HG03520 (cell line): ENCODE results near the gene IQGAP3.

ENCODE experiments used
- ATAC-seq: cut with Tn5 transposase; IDR thresholded peaks from one replicate; pipeline ENCODE4 v1.9.1; 2021; ENCODE audit warnings: mild to moderate bottlenecking, moderate library complexity; ENCODE audit not compliant: unreplicated experiment

Gene IQGAP3

DNA sequence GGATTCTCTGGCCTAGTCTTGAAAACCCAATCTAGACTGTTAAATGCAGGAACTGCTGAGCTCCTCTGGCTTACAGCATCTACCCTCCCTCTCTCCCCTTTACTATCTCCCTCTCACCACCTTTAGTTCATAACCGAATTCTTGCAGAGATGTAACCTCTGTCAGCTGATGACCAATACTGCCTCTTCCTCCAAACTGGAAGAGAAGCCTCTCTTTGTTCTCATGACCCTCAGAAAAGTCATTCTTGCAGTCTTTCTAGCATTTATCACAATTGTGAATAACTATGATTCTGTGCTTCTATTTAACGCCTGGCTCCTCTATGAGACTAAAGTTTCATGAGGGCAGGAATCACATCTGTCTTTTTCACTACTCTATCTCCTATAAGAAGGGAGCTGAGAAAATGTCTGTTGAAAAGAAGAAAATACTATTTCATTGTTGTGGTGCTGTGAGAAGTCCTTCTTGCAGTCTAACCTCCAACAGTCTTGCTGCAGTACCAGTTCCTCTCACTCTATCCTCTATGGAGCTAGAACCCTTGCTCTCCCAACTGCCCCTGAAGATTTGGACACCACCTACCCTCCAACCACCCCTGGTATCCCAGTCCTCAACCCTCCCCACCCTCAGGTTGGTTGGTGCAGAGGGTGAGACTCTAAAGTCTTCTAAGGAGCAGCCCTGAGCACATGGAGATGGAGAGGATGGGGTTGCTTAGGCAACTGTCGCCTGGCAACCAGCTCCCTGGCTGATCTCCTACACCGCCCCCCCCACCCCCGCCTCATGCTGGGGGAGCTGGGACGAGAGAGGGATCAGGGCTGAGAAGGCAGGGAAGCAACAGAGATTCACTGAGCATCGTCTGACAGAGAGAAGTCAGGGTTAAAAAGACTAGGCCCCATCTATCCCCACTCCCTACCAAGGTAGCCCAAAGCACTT lies 85.7 kb downstream of the IQGAP3 start:
- no peak for ATAC-seq

- ATAC-seq = no peak
These were observed 86.4 kb downstream of the IQGAP3 start for GRCh38 chr1:156485984-156486383.

- no peak for ATAC-seq
These were observed 87.8 kb downstream of the IQGAP3 start for GRCh38 chr1:156484480-156485058.

DNA sequence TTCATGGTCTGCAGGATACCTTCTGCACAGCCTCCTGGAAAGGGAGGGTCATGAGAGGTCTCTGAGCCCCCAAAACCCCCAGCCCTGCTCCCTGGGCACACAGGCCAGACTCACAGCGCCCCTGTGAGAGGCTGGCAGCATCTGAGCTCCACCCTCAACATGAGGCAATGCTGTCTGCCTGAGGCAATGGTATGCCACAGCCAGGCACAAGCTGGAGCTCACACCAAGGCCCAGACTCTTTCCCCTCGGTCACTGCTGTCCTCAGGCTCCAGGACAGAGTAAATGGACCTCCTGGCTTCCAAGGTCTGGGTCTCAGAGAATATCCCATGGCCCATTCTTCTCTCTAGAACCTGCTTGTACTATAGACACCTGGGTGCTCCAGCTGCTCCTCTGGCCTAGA lies 89.0 kb downstream of the IQGAP3 start:
- no peak for ATAC-seq

GRCh38 chr1:156482276-156482675 lies 90.1 kb downstream of the IQGAP3 start:
- no peak for ATAC-seq

- no peak for ATAC-seq
These were observed 90.8 kb downstream of the IQGAP3 start for GRCh38 chr1:156481527-156481926.

DNA sequence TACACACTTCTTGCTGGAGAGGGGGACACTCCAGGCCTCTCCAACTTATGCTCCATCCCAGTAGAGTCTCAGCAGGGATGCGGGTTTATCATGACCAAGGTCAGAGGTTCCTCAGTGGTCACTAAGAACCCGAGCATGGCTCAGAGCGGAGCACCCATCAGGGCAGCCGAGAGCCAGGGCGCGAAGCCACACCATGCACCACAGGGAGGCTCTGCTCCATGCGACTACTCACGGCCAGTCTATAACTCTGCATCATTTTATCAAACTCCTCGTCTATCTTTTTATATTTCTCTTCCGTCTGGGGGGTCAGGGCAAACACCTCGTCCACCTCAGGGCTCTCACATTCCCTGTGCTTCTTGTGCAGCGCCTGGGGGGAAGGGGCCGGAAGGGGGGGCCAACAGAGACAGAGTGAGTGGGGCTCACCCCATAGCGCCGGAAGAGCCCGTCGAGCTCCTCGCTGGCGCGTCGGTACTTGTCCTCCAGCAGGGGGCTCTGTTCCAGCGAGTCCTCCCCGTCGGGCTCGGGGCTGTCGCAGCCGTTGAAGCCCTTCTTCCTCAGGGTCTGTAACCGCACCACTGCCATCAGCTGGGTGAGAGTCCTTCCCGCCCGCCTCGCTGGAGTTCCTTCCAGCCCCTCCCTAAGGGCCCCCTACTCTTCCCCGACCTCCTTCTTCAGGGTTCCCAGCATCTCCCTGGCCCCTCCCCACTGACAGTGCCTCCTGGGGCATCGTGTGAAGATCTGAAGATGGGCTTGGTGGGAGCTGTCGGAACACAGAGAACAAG lies 91.8 kb downstream of the IQGAP3 start:
- ATAC-seq = no peak

- ATAC-seq = no peak
These were observed 92.4 kb downstream of the IQGAP3 start for GRCh38 chr1:156480016-156480370.

DNA sequence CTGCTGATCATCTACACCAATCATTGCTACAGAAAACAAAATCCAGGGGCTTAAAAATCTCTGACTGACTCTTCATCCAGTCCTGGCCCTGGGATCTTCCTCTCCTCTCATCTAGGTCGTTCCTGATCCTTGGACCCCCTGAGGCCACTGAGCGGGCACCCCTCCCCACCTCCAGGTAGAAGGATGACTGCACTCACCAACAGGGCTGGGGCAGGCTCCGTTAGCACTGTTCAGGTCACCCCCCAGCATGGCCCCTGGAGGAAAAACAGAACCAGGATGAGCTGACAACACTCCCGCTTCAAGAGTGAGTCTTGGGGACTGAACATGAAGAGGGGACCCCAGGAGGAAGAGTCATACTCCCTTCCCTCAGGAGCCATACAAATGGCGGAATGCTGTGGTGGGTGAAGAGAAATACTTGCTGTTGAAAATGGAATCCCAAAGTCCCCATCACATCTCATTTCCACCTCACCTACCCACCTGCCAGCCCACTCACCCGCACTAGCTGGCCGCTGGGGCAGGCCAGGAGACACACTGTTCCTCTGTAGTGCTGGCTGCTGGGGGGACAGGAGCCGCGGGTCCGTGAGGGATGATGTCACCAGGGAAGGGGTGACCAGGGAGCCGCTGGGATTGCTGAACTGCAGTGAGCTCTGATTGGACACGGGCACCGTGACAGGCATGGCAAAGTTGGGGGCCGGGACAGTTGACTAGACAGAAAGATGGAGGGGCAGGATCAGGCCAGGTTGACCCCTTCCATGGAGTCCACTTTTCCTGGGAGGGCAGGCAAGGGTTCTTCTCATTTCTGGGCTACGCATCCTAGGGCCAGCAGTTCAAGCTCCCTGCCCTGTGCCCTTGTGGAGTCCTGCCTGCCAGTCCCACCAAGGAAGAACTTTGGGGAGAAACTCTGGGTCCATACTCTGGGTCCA lies 93.0 kb downstream of the IQGAP3 start:
- ATAC-seq = no peak

DNA sequence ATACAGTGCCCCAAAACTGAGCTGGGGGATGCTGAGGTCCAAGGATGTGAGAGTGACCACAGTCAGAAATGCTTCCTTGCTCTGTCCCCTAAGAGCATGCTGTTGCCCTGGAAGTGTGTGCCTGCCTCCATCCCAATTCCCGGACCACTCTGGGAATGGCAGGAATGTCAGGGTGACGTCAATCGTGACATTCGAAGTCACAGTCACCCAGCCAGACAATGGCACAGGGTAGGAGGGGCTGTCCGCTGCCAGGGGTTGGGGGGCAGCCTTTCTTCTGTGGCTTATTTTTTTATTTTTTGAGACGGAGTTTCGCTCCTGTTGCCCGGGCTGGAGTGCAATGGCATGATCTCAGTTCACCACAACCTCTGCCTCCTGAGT lies 94.1 kb downstream of the IQGAP3 start:
- no peak for ATAC-seq

GRCh38 chr1:156477526-156478249 lies 94.7 kb downstream of the IQGAP3 start:
- ATAC-seq = no peak

DNA sequence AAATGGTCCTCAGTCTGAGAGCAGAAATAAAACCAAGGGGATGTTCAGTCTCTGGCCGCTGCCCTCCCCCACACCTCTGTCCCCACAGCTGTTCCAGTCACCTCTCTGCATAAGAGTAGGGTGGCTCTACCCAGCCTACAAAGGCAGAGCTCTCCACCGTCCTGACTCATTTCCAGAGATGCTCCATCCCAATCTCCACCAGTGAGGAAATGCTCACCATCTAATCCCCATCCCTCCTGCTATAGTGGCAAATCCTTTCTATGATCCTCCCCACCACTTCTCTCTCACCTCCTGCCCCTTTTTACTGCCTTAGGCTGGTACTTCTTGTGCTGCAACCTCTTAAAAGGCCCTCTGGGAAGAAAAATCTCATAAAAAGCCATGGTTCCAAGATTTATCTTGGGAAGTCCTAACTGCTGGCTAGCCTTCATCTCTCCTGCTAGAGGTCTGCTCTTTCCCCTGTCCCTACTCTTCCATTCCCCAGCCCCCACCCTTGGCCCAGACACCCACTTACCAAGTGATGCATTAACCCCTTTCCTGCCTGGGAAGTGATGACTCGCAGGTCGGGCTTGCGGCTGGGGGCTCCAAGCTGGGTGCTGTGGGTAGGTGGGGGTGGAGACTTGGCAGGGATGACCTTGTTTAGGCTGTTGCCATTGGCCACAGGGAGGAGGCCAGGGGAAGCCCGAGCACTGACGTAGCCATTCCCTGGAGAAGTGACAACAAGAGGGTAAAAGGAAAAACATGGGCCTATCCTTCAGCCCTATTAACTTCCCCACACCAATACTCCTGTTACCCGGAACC lies 95.7 kb downstream of the IQGAP3 start:
- no peak for ATAC-seq

DNA sequence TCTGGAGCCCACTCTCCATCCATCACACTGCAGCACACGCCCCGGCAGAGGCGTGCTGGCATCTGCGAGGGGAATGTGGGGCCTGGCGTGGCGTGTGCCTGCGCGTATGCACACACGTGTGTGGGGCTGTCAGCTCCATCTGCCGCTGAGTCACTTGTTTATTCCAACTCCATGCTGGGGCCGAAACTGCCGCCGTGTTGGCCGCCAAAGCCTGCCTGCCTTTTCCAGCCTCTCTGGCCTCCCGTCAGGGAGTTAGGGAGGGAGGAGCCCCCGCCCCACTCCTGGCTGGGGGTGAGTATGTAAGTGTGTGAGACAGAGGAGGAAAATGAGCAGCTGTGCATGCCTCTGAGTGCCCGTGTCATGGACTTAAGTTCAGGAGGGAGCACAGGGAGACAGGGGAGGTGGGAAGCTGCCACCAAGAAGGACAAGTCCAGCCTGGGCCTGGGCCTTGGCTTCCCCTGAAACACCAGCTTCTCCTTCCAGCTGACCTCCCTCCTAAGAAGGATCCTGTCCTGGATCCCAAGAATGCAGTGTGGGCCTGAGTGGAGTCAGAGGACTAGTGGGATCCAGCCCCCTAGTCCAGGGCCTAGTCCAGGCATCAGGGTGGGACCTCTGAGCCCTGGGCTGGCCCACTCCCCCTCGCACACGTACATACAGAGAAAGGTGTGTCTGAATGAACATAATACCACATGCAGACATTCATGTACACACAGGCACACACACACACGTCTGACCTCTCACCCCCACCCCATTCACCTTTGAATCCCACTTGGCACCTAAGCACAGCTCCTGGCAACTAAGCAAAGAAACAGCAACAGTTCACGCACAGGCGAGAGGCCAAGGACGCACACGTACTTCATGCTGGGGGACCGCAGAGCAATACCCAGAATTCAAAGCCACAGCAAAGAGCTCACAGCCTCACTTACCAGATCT lies 96.5 kb downstream of the IQGAP3 start:
- ATAC-seq = no peak
